CD4-positive, CD25-positive, alpha-beta regulatory T cell (primary cell): Measurements from ENCODE around the gene PLD5. TPM values are rescaled to one million over a fixed set of nuclear protein-coding genes. Genes with fewer than 3 reads are reported as not detected.

ENCODE experiments used
- ATAC-seq, 2 donors: fragments of 150-1000 bp; cut with Tn5 transposase; one replicate each; pipeline ENCODE4 v1.10.0; 2021; ENCODE audit warnings: low read depth in 2 of 2, moderate number of reproducible peaks in 2 of 2, moderate library complexity in 1 of 2
- DNase-seq, 3 donors: peaks; one replicate each; pipeline versions ENCODE4 v3.0.0 to v3.0.0-alpha.2; 2012 to 2022; ENCODE audit warnings: mixed read lengths in 1 of 3
- H3K27ac ChIP-seq: one replicate; pipeline ENCODE4 v1.7.0; 2013; ENCODE audit warnings: mild to moderate bottlenecking, low read length; ENCODE audit not compliant: insufficient read depth, poor library complexity, severe bottlenecking
- H3K27me3 ChIP-seq: one replicate; pipeline ENCODE4 v1.7.0; 2013; ENCODE audit warnings: low read length; ENCODE audit not compliant: control insufficient read depth, insufficient read depth
- H3K36me3 ChIP-seq: one replicate; pipeline ENCODE4 v1.7.0; 2013; ENCODE audit warnings: mild to moderate bottlenecking, low read length, moderate library complexity; ENCODE audit not compliant: control insufficient read depth, insufficient read depth
- H3K4me1 ChIP-seq: 2 replicates; pipeline ENCODE4 v1.7.0; 2013; ENCODE audit warnings: mild to moderate bottlenecking, low read length; ENCODE audit not compliant: insufficient read depth, control insufficient read depth, poor library complexity, severe bottlenecking
- H3K4me3 ChIP-seq: one replicate; pipeline ENCODE4 v1.7.0; 2013; ENCODE audit warnings: low read depth, mild to moderate bottlenecking, low read length, moderate library complexity
- H3K9me3 ChIP-seq, 2 experiments: 1 replicate in 1 of 2; 2 replicates in 1 of 2; pipeline ENCODE4 v1.7.0; 2013; ENCODE audit warnings: low read length in 2 of 2, mild to moderate bottlenecking in 1 of 2, moderate library complexity in 1 of 2; ENCODE audit not compliant: control insufficient read depth in 2 of 2
- H3K27ac Mint-ChIP-seq, 3 donors: one replicate each; pipeline ENCODE4 v1.8.0; 2020 to 2022; ENCODE audit warnings: mild to moderate bottlenecking in 3 of 3, mixed read lengths in 3 of 3, moderate library complexity in 2 of 3
- H3K27me3 Mint-ChIP-seq: one replicate; pipeline ENCODE4 v1.8.0; 2022; ENCODE audit warnings: mild to moderate bottlenecking, mixed read lengths
- H3K36me3 Mint-ChIP-seq: one replicate; pipeline ENCODE4 v1.8.0; 2020; ENCODE audit warnings: mixed read lengths
- H3K4me1 Mint-ChIP-seq, 4 donors: one replicate each; pipeline ENCODE4 v1.8.0; 2020 to 2022; ENCODE audit warnings: mixed read lengths in 4 of 4, mild to moderate bottlenecking in 1 of 4
- H3K4me3 Mint-ChIP-seq, 4 donors: one replicate each; pipeline ENCODE4 v1.8.0; 2020 to 2022; ENCODE audit warnings: mild to moderate bottlenecking in 4 of 4, mixed read lengths in 4 of 4, moderate library complexity in 3 of 4
- H3K9me3 Mint-ChIP-seq, 7 donors: one replicate each; pipeline ENCODE4 v1.8.0; 2020 to 2022; ENCODE audit warnings: mixed read lengths in 7 of 7, mild to moderate bottlenecking in 3 of 7, moderate library complexity in 2 of 7
- polyA plus RNA-seq, 4 donors: library from polyadenylated mRNA; unstranded; fragments of 300-500 nt; fragmentation: Illumina TruSeq; gene quantifications; one replicate each; pipeline ENCODE4 v1.2.3, GENCODE V29; 2021
- total RNA-seq: library from RNA; stranded (reverse); gene quantifications from one replicate; pipeline ENCODE4 v1.2.3, GENCODE V29; 2022

Gene PLD5
- total and polyA plus RNA-seq, 5 donors from 2014 or later, result not detected

GRCh38 chr1:242416657-242417056 lies 107.8 kb downstream of the PLD5 start:
- Histone ChIP-seq H3K27ac (no peak overlapping the region), H3K4me1 (no peaks in the 10 kb centered on the region), H3K36me3 (no peaks in the 10 kb centered on the region), H3K4me3 (no peak overlapping the region), H3K27me3 (no peaks in the 10 kb centered on the region), H3K9me3 (no peaks in the 10 kb centered on the region)
- no peaks in the 10 kb centered on the region for H3K4me1 Mint-ChIP-seq
- H3K9me3 Mint-ChIP-seq, result peaks cover 0 to 4% (median 0%) of the 10 kb centered on the region in 7 donors
- DNase-seq, result no peak
- no peak overlapping the region for H3K27ac Mint-ChIP-seq
- H3K36me3 Mint-ChIP-seq, result no peaks in the 10 kb centered on the region
- no peaks in the 10 kb centered on the region for H3K27me3 Mint-ChIP-seq
- H3K4me3 Mint-ChIP-seq, result no peak overlapping the region
- no peak for ATAC-seq

GRCh38 chr1:242412921-242413320 lies 111.6 kb downstream of the PLD5 start:
- no peak overlapping the region for H3K27ac ChIP-seq
- H3K4me3 ChIP-seq, result no peak overlapping the region
- H3K4me1 Mint-ChIP-seq, result no peaks in the 10 kb centered on the region
- peaks cover 0 to 10% (median 4%) of the 10 kb centered on the region in 7 donors for H3K9me3 Mint-ChIP-seq
- no peaks in the 10 kb centered on the region for H3K9me3 ChIP-seq
- H3K36me3 ChIP-seq, result no peaks in the 10 kb centered on the region
- H3K4me3 Mint-ChIP-seq, result no peak overlapping the region
- H3K27me3 ChIP-seq, result no peaks in the 10 kb centered on the region
- ATAC-seq, result no peak
- no peaks in the 10 kb centered on the region for H3K4me1 ChIP-seq
- no peaks in the 10 kb centered on the region for H3K27me3 Mint-ChIP-seq
- DNase-seq, result no peak
- no peaks in the 10 kb centered on the region for H3K36me3 Mint-ChIP-seq
- no peak overlapping the region for H3K27ac Mint-ChIP-seq

GRCh38 chr1:242411901-242412300 lies 112.6 kb downstream of the PLD5 start:
- no peaks in the 10 kb centered on the region for H3K4me1 Mint-ChIP-seq
- no peak for DNase-seq
- Histone ChIP-seq H3K9me3 (no peaks in the 10 kb centered on the region), H3K4me1 (no peaks in the 10 kb centered on the region), H3K27me3 (no peaks in the 10 kb centered on the region), H3K36me3 (no peaks in the 10 kb centered on the region), H3K27ac (no peak overlapping the region), H3K4me3 (no peak overlapping the region)
- H3K36me3 Mint-ChIP-seq, result no peaks in the 10 kb centered on the region
- ATAC-seq, result no peak
- H3K4me3 Mint-ChIP-seq, result no peak overlapping the region
- H3K9me3 Mint-ChIP-seq, result peaks cover 0 to 8% (median 4%) of the 10 kb centered on the region in 7 donors
- no peaks in the 10 kb centered on the region for H3K27me3 Mint-ChIP-seq
- H3K27ac Mint-ChIP-seq, result no peak overlapping the region

- no peak overlapping the region for H3K4me3 ChIP-seq
- H3K27ac Mint-ChIP-seq, result no peak overlapping the region
- no peak overlapping the region for H3K27ac ChIP-seq
- ATAC-seq (no peak), DNase-seq (no peak)
- no peaks in the 10 kb centered on the region for H3K4me1 ChIP-seq
- H3K9me3 ChIP-seq, result no peaks in the 10 kb centered on the region
- H3K4me1 Mint-ChIP-seq, result no peaks in the 10 kb centered on the region
- H3K9me3 Mint-ChIP-seq, result peaks cover 0 to 9% (median 4%) of the 10 kb centered on the region in 7 donors
- no peaks in the 10 kb centered on the region for H3K27me3 ChIP-seq
- no peaks in the 10 kb centered on the region for H3K36me3 ChIP-seq
- H3K4me3 Mint-ChIP-seq, result no peak overlapping the region
- no peaks in the 10 kb centered on the region for H3K27me3 Mint-ChIP-seq
- H3K36me3 Mint-ChIP-seq, result no peaks in the 10 kb centered on the region
These were observed 118.5 kb downstream of the PLD5 start for GRCh38 chr1:242405947-242406346.

GRCh38 chr1:242404296-242404695 lies 120.2 kb downstream of the PLD5 start:
- no peaks in the 10 kb centered on the region for H3K36me3 ChIP-seq
- no peak for DNase-seq
- H3K4me3 ChIP-seq, result no peak overlapping the region
- ATAC-seq, result no peak
- peaks cover 0 to 6% (median 2%) of the 10 kb centered on the region in 7 donors for H3K9me3 Mint-ChIP-seq
- H3K27ac Mint-ChIP-seq, result no peak overlapping the region
- H3K9me3 ChIP-seq, result no peaks in the 10 kb centered on the region
- no peaks in the 10 kb centered on the region for H3K27me3 Mint-ChIP-seq
- no peak overlapping the region for H3K27ac ChIP-seq
- H3K27me3 ChIP-seq, result no peaks in the 10 kb centered on the region
- H3K4me1 ChIP-seq, result no peaks in the 10 kb centered on the region
- H3K4me3 Mint-ChIP-seq, result no peak overlapping the region
- H3K36me3 Mint-ChIP-seq, result no peaks in the 10 kb centered on the region
- no peaks in the 10 kb centered on the region for H3K4me1 Mint-ChIP-seq

- Histone ChIP-seq H3K36me3 (no peaks in the 10 kb centered on the region), H3K4me1 (no peaks in the 10 kb centered on the region), H3K4me3 (no peak overlapping the region), H3K27me3 (no peaks in the 10 kb centered on the region), H3K9me3 (no peaks in the 10 kb centered on the region), H3K27ac (no peak overlapping the region)
- Mint-ChIP-seq H3K4me3 (no peak overlapping the region), H3K27ac (no peak overlapping the region), H3K9me3 (peaks cover 0 to 4% (median 0%) of the 10 kb centered on the region in 7 donors), H3K27me3 (no peaks in the 10 kb centered on the region), H3K4me1 (no peaks in the 10 kb centered on the region), H3K36me3 (no peaks in the 10 kb centered on the region)
- ATAC-seq (no peak), DNase-seq (no peak)
These were observed 121.5 kb downstream of the PLD5 start for GRCh38 chr1:242402956-242403355.

- Mint-ChIP-seq H3K4me1 (no peaks in the 10 kb centered on the region), H3K27me3 (no peaks in the 10 kb centered on the region), H3K36me3 (no peaks in the 10 kb centered on the region), H3K4me3 (no peak overlapping the region), H3K27ac (no peak overlapping the region), H3K9me3 (peaks cover 0 to 6% (median 0%) of the 10 kb centered on the region in 7 donors)
- DNase-seq, result no peak
- Histone ChIP-seq H3K4me1 (no peaks in the 10 kb centered on the region), H3K27me3 (no peaks in the 10 kb centered on the region), H3K4me3 (no peak overlapping the region), H3K27ac (no peak overlapping the region), H3K9me3 (no peaks in the 10 kb centered on the region), H3K36me3 (no peaks in the 10 kb centered on the region)
- ATAC-seq, result no peak
These were observed 122.6 kb downstream of the PLD5 start for GRCh38 chr1:242401937-242402336.

- Mint-ChIP-seq H3K27me3 (no peaks in the 10 kb centered on the region), H3K4me1 (no peaks in the 10 kb centered on the region), H3K27ac (no peak overlapping the region), H3K9me3 (peaks cover 0 to 4% (median 3%) of the 10 kb centered on the region in 7 donors), H3K36me3 (no peaks in the 10 kb centered on the region), H3K4me3 (no peak overlapping the region)
- H3K27me3 ChIP-seq, result no peaks in the 10 kb centered on the region
- no peak overlapping the region for H3K27ac ChIP-seq
- ATAC-seq, result no peak
- H3K36me3 ChIP-seq, result no peaks in the 10 kb centered on the region
- DNase-seq, result no peak
- H3K4me3 ChIP-seq, result no peak overlapping the region
- no peaks in the 10 kb centered on the region for H3K4me1 ChIP-seq
- no peaks in the 10 kb centered on the region for H3K9me3 ChIP-seq
These were observed 126.1 kb downstream of the PLD5 start for GRCh38 chr1:242398351-242398750.
